GM21390 (cell line): ENCODE results near the gene RAB29.
"Not testable (repeated sequence)": the region's sequence is repeated elsewhere in the genome, so short reads cannot be mapped to it uniquely, and the experiment has no call there.

Source experiments
- ATAC-seq: cut with Tn5 transposase; IDR thresholded peaks from one replicate; pipeline ENCODE4 v1.9.1; 2021; ENCODE audit not compliant: unreplicated experiment

RAB29 gene, protein sequence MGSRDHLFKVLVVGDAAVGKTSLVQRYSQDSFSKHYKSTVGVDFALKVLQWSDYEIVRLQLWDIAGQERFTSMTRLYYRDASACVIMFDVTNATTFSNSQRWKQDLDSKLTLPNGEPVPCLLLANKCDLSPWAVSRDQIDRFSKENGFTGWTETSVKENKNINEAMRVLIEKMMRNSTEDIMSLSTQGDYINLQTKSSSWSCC

DNA sequence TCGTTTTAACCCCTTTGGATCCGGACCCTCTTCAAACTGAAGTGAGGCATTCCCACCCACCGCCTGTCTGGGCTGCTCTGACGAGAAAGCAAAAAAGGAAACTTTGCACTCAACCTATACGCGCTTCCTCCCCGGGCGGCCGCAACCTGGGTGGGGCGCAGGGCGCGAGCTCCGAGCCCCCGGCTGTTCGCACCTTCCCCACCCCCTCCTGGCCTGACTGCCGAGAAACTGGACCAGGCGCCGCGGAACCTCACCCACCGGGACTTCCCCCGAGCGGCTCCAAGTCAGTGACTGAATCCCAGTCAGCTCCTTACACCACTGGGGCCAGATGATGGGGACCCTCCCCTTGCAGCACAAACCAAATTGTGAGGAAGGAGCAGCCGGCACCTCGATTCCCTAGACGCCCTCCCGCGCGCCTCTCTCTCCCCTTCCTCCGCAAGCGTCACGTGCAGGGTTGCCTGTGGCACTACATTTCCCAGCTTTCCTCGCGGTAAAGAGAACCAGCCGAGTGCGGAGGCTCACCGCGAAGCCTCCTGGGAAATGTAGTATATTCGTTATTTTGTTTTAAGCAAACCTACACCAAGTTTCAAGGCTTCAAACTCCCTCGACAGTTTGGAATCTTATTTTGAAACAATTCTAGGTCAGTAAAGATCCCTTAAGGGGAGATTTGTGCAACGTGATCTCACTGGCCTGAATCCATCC, at the start of gene RAB29:
RAB29 (minus strand) TSS at position 468 of the 702 bp plus-strand sequence. CDS start 526 bp downstream, outside the sequence.
- peak; percentile 75 for ATAC-seq

DNA sequence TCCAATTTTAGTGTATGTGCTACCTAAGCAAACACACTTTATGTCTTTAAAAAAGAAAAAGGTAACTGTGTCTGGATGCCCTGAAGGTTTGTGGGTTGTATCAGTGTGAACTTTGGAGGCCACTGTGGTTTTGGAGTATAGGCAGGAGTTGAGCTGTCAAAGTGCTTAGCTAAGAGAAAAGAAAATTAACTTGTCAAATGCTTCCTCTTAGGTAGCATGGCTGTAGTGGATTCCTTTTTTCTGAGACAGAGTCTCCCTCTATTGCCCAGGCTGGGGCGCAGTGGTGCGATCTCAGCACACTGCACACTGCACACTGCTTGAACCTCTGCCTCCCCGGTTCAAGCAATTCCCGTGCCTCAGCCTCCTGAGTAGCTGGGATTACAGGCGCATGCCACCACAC, 48.9 kb upstream of the RAB29 start:
- ATAC-seq = no peak

- not testable (repeated sequence) for ATAC-seq
Observed at GRCh38 chr1:205823260-205823659, 48.0 kb upstream of the RAB29 start.

DNA sequence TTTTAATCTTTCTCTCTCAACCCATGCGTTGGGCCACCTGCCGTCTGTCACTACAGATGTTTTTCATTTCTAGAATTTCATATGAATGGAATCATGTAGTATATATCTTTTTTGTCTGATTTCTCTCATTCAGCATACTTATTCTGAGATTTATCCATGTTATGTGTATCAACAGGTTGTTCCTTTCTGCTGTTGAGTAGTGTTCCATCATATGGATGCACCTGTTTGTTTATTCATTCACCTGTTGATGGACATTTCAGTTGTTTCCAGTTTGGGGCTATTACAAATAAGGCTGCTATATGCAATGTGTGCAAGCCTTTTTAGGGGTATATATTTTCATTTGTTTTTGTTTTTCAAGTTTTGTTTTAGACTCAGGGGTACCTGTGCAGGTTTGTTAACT, 47.1 kb upstream of the RAB29 start:
- no peak for ATAC-seq

DNA sequence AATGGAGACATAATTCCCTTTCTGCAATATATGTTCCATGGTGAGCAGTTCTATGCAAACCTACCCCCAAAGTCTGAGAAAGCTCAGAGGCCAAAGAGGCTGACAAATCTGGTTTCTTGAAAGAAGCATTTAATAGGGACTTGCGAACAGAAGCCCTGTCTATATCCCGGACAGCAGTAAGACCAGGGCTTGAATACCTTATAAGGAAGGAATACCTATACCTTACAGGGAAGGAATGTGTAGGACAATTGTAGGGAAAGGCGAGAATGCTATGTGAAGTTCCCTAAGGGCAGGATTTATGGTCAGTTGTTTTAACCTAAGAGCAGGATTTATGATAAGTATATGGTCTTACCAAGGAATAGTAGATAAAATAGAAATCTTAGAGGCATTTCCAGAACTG, 42.7 kb upstream of the RAB29 start:
- ATAC-seq = no peak

DNA sequence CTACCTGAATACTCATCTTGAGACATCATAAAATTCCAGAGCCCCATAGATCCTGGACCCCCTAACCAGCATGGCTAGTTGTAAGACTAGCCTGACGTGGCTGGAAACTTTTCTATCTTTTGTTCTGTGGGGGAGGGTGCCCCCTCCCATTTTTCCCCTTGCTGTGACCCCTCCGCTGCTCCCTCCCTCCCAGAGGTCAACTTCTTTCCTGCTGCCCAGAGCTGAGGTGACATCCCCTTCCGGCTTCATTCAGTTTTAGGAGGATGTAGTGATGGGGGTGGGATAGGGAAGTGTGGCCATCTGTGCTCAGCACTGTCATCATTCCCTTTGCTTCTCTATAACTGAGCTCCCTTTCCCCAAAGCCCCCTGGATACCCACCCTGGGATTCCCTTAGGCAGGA, 42.1 kb upstream of the RAB29 start:
- no peak for ATAC-seq

GRCh38 chr1:205813755-205814058, 38.4 kb upstream of the RAB29 start:
- ATAC-seq = no peak

DNA sequence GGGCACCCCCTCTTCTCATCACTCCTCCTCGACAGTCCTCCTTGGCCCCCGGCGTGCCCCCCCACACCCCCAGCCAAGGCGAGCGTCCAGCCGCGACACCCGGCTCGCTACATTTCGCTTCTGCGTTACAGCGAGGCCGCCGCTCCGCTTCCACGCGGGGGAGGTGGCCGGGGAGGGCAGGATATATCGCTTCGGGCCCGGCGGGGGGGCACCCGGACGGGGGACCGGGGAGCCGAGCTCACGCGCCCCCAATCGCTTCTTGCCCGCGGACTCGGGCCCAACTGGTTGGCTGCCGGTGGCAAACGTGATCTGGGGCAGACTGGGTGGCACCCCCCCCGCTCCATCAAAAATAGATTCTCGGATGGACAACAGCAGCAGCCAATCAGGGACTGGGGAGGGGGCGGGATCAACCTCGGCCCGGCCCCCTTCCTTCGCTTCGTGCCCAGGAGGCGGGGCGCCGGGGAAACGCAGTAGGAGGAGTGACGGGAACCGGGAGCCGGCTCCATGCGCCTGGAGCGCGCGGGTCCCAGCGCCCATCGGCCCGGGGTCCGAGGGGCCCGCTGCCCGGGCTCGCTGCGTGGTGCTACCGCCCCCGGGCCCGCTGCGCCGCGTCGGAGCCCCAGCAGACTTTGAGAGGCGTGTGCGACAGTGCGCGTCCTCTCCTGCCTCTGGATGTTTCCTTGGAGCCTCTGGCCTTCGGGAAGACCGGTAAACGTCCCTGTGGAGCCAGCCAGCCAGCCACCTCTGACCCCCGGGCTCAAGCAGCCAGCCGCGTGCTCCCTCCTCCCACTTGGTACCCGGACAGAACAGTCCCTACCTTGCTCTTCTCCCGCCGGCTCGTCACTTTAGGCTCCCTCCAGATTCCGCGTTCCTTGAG, 37.8 kb upstream of the RAB29 start, which contains the start of gene SLC41A1:
SLC41A1 (minus strand) TSS at position 321 of the 877 bp plus-strand sequence. CDS start 2,757 bp downstream, outside the sequence.
- ATAC-seq = peak; percentile 87

GRCh38 chr1:205812271-205812877, 37.1 kb upstream of the RAB29 start:
- no peak for ATAC-seq

- no peak for ATAC-seq
Observed at GRCh38 chr1:205811660-205812059, 36.4 kb upstream of the RAB29 start.

DNA sequence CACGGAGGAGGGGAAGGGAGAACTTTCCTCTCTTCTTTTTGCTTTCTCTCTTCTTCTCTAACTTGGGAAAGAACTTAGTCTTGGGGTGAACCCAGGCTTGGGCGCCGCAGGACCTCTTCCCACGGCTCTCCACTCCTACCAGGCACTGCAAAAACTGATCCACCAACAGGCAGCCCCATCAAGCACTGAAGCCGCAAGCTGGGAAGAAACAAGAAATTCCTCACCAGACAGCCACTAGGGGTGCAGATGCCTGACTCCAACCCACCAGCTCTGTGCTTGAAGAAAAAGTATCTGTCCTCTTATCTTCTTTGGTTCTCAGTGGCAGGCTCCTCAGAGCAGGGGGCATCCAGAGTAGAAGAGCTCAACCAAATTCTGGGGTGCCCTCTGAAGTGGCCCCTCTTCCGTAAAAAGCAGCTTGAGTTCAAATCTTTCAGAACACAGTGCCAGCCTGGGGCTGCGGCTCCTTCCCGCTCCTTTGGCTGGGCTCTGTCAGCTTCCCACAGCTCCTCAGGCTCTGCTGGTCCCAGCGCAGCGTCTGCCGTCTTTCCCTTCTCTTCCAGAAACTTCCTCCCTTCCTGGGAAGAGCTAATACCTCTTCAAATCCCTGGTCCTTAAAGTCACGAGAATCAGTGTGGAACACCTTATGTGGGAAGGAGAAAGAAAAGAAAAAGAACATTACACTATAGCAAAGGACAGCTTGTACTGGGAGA, 35.3 kb upstream of the RAB29 start:
- no peak for ATAC-seq

DNA sequence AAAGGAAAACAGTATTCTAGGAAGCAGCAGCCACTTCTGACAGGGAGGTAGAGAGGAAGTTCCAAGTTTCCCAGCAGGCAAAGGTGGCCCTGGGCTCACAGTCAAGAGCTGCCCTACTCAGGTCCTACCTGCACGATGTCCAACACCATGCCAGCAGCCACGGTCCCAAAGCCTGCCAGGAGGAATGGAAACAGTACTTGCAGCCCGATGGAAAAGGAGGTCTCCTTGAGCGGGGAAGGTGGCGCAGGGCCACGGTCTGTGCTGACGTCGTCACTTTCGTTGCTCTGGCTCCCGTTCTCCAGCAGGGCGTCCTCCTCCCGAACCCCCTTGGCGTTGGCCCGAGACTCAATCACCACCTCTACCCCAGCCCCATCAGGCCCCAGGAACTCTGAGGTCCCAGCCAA, 34.7 kb upstream of the RAB29 start:
- ATAC-seq = no peak

- no peak for ATAC-seq
Observed at GRCh38 chr1:205809469-205809868, 34.2 kb upstream of the RAB29 start.

DNA sequence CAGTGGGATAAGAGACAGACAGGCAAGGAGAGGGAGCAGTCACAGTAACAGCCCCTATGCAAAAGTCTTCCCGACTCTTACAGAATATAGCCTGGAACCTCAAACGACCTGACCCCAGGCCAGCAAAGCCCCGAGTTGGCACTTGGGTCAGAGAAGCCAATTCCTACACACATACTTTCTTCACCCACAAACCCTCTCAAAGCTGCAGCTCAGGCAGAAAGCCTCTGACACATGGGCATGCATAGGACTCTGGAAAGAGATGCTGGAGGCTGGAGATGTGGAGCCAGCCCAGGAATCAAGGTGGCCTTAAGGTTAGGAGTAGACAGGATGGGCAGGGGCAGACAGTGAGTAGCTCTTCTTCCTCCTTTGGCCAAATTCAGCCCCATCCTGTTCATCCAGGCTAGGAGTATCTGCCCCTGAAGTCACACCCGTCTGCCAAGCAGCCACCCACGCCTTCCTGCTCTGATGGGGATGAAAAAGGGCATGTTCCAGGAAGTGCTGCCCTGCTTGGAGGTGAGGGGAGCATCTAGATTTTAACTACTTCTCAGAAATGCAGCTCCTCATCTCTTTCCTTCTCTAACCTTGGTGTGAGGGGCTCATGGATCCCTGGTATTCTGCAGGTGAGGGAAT, 29.9 kb upstream of the RAB29 start:
- no peak for ATAC-seq

DNA sequence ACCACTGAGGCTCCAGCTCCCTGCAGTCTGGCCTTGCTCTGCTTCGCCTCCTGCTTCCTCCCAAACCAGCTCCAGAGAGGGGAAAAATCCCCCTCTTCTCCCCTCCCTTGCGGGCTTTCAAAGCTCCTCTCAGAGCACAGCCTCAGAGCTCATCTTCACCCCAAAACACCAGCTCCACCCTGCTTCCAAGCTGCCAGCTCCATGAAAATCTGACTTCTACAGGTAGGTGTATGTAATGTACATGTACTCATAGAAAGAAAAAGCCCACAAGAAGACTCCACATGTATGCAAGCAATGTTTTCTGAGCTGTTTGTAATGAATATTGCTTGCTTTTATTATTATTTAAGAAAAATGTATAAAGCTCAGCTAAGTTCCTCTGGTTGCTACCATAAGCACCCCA, 29.3 kb upstream of the RAB29 start:
- ATAC-seq = no peak

GRCh38 chr1:205803986-205804385, 28.7 kb upstream of the RAB29 start:
- ATAC-seq = no peak

GRCh38 chr1:205802060-205802459, 26.8 kb upstream of the RAB29 start:
- ATAC-seq = no peak

DNA sequence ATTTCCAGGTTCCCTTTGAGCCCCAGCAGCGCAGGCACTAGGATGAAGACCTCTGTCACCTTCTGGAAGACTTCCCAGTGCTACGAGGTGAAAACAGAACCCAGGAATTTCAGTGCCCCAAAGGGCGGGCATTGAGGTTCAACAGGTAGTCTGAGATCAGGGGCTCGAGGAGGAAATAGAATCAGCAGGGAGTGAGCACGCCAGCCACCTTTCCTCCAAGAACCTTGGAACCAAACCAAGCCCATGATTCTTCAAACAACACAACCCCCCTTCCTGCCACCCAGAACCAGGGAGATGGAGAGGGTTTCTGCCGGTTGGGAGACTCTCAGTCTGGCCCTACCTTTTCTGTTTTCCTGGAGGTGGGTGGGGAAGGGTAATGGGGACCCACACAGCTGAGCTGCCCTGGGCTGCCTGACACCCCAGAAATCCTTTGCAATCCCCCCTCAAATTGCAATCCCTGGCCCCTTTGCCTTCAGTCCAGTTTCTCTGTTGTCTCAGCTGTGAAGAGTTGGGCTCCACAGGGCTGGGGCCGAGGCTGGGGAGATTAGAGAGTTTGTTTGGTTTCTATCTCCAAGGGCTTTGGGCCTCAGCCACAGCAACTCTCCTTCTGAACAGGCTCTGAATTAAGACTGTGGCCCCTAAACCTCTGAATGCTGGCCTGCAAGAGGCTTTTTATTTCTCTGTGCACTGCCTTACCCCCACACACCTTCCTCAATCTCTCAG, 25.9 kb upstream of the RAB29 start:
- ATAC-seq = no peak

- ATAC-seq = no peak
Observed at GRCh38 chr1:205800427-205800826, 25.1 kb upstream of the RAB29 start.

DNA sequence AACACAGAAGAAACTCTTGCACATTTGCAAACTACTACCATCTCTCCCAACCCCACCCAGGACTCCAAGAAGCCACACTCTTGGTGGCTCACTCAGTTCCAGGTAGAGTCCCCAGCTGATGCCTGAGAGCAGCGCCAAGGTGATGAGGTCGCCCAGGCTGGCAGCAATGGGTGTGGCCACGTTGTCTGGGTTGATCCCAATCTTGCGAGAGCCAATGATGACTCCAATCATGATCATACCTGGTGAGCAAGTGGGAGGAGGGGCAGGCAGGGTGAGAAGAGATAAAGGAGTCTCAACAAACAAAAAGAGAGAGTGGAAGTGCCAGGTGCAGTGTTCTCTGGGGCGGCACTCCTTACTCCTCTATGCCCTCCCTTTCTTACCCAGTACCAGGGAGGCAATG, 23.3 kb upstream of the RAB29 start:
- ATAC-seq = no peak
